ENCODE data around the gene TANGO6.
"Not testable (repeated sequence)": the region's sequence is repeated elsewhere in the genome, so short reads cannot be mapped to it uniquely, and the experiment has no call there.

TANGO6 gene

DNA sequence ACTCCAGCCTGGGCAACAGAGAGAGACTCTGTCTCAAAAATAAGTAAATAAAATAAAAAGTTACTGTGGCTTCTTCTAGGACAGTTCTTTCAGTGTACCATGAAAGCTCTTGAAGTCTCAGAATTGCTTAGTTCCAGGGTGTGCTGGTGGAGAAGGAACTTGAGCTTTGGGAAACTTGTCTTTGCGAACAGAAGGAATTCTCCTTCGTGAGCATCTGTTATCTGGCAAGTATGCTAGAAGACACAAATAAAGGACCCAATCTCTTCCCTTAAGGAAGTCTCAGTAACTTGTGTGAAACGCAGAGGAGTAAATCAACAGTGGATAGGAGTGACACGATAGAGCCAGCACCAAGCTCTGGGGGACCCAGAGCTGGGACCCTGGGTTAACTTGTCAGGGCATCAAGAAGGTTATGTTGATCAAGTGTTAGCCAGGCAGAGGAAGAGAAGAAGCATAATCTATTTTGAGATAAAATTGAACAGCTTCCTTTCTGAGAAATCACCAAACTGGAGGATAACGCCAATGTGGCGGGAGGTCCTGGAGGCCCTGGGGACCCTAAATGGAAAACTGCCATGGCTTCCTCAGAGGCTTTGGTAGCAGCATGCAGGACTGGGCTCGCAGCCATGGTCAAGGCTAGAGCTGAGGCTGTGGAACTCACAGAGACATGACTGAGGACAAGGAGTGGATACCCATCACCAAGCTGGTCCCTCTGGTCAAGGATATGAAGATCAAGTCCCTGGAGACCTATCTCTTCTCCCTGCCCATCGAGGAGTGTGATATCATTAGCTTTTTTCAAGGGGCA lies 190.0 kb downstream of the TANGO6 start:
- H3K4me1 ChIP-seq (ENCODE audit: insufficient read depth, low read length): no peaks in the 10 kb centered on the region
- H3K36me3 ChIP-seq (ENCODE audit: insufficient read depth, low read length): no peaks in the 10 kb centered on the region
- H3K9me3 ChIP-seq (ENCODE audit: low read length): no peaks in the 10 kb centered on the region
- H3K27me3 ChIP-seq (ENCODE audit: insufficient read depth, low read length): no peaks in the 10 kb centered on the region
- H3K4me3 ChIP-seq (ENCODE audit: low read length): no peak overlapping the region
- no peak overlapping the region for H2AFZ ChIP-seq (ENCODE audit: low read depth, low read length)

DNA sequence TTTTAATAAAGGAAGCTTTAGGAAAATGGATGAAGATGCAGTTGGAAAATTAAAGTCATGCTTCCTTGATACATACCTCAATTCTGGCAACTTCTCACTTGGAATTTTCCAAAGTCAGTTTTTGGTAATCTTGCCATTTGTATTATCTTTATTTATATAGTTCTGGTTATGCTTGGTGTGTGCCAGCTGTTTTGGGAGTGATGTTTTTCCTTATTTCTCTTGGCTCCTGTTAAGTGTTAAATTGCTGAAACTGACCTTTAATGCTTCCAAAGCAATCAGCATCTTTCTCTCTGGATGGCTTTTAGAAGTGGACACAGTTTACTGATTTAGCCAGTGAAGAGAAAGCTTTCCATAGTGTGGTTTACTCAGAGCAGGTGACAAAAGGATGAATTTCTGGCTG lies 192.0 kb downstream of the TANGO6 start:
- H3K4me1 ChIP-seq (ENCODE audit: insufficient read depth, low read length): no peaks in the 10 kb centered on the region
- no peaks in the 10 kb centered on the region for H3K36me3 ChIP-seq (ENCODE audit: insufficient read depth, low read length)
- H3K4me3 ChIP-seq (ENCODE audit: low read length): no peak overlapping the region
- no peaks in the 10 kb centered on the region for H3K27me3 ChIP-seq (ENCODE audit: insufficient read depth, low read length)
- H2AFZ ChIP-seq (ENCODE audit: low read depth, low read length): no peak overlapping the region
- H3K9me3 ChIP-seq (ENCODE audit: low read length): no peaks in the 10 kb centered on the region

DNA sequence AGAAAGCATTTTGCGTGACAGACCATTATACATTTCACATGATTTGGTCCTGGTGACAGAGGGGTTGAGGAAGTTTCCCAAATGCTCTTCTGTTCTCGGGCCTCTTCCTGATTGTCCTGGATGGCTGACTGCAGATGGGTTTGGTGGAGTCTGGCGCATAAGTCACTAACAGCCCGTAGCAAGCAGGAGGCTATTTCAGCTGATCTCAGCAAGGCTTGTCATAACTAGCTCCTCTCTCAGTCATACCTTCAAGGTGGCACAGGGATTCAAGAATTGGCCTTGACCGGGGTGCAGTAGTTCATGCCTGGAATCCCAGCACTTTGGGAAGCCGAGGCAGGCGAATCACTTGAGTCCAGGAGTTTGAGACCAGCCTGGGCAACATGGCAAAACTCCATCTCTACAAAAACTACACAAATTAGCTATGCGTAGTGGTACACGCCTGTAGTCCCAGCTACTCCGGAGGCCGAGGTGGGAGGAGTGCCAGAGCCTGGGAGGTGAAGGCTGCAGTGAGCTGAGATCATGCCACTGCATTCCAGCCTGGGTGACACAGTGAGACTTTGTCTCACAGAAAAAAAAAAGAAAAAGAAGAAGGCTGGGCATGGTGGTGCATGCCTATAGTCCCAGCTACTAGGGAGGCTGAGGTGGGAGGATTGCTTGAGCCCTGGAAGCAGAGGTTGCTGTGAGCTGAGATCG lies 193.2 kb downstream of the TANGO6 start:
- no peaks in the 10 kb centered on the region for H3K27me3 ChIP-seq (ENCODE audit: insufficient read depth, low read length)
- peaks cover 3% of the 10 kb centered on the region for H3K36me3 ChIP-seq (ENCODE audit: insufficient read depth, low read length)
- H3K4me3 ChIP-seq (ENCODE audit: low read length): no peak overlapping the region
- H3K9me3 ChIP-seq (ENCODE audit: low read length): peaks cover 2% of the 10 kb centered on the region
- no peak overlapping the region for H2AFZ ChIP-seq (ENCODE audit: low read depth, low read length)
- no peaks in the 10 kb centered on the region for H3K4me1 ChIP-seq (ENCODE audit: insufficient read depth, low read length)

DNA sequence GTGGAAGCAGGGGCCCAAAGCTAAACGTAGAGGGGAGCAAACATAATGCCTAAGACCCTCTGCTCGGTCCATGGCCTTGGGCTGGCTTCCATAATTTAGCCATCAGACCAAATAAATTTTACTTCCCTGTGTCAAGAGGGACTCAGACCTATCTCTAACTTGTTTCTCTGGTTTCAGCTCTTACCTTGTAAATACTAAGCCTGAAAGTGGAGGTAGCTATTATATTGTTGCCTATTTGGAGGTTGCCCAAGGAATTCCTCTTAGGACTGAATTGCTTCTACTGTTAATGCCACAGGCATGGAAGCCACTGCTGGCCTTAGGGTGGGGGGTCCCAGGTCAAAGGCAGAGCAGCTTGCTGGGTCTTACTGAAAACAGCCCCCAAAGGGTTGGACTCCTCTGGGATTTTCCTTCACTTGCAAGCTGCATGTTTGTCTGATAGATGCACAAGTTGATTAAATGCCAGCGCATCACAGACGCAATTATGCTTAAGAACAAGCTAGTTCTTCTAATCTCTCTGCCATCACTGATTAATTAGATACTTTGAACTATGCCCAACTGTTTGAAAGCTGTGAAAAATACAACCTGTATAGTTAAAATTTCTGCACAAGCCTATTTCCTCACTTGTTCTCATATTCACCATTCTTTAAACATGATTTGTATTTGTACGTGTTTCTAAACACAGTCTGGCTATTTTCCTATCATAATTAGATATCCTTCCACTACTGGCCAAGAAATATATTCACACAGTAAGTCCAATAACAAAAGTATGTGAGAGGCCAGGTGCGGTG lies 194.2 kb downstream of the TANGO6 start:
- no peaks in the 10 kb centered on the region for H3K27me3 ChIP-seq (ENCODE audit: insufficient read depth, low read length)
- no peak overlapping the region for H3K4me3 ChIP-seq (ENCODE audit: low read length)
- H2AFZ ChIP-seq (ENCODE audit: low read depth, low read length): no peak overlapping the region
- H3K36me3 ChIP-seq (ENCODE audit: insufficient read depth, low read length): peaks cover 5% of the 10 kb centered on the region
- no peaks in the 10 kb centered on the region for H3K4me1 ChIP-seq (ENCODE audit: insufficient read depth, low read length)
- H3K9me3 ChIP-seq (ENCODE audit: low read length): peaks cover 8% of the 10 kb centered on the region

DNA sequence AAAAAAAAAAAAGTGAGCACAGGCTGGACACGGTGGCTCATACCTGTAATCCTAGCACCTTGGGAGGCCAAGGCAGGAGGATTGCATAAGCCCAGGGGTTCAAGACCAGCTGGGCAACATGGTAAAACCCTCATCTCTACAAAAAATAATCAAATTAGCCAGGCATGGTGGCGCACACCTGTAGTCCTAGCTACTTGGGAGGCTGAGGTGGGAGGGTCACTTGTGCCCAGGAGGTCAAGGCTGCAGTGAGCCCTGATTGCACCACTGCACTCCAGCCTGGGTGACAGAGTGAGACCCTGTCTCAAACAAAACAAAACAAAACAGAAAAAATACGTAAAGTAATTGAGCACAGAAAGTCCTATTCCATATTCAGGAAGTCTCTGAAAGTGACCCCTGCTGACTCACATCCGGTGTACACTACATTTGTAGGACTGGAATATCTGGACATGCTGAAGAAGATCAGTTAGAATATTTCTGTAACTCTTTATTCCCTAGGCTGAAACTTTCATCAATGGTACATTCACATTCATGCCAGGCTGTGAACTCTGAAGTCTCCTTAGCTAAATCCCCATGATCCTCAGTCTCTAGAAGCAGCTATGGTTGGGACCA lies 196.1 kb downstream of the TANGO6 start:
- Histone ChIP-seq H3K27me3 (ENCODE audit: insufficient read depth, low read length) (no peaks in the 10 kb centered on the region), H3K4me1 (ENCODE audit: insufficient read depth, low read length) (no peaks in the 10 kb centered on the region), H3K9me3 (ENCODE audit: low read length) (peaks cover 8% of the 10 kb centered on the region), H2AFZ (ENCODE audit: low read depth, low read length) (no peak overlapping the region), H3K4me3 (ENCODE audit: low read length) (no peak overlapping the region), H3K36me3 (ENCODE audit: insufficient read depth, low read length) (peaks cover 5% of the 10 kb centered on the region)

DNA sequence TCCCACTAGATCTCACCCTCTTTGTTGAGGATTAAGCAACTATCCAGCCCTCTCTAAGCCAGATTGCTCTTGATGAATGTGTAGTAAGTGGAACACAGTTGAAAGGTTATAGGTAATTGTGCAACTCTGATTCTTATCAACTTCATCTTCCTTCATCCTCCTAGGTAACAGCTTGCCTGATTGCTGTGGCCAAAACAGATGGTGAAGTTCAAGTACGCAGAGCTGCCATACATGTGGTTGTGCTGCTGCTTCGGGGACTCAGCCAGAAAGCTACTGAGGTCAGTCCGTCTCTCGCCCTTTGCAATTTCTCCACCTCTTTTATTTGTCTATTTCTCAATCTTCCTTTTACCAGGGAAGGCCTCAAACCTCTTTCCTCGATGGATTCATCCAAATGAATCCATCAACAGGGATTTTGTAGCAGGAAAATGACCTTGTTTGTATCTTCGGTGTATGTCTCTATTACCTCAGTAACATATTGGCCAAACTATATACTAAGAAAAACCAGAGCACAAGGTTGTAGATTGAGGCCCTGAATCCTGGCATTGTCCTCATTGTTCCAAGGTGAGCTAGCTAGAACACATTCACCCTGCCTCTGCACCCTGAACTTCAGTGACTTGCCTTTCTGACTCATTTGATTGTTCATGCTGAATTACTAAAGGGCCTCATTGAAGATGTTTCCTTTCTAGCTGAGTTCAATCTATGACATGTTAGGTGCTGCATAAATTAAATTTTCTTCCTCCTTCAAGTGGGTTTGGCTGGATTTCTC lies 197.0 kb downstream of the TANGO6 start:
- Histone ChIP-seq H3K4me3 (ENCODE audit: low read length) (no peak overlapping the region), H3K36me3 (ENCODE audit: insufficient read depth, low read length) (peaks cover 5% of the 10 kb centered on the region), H3K4me1 (ENCODE audit: insufficient read depth, low read length) (no peaks in the 10 kb centered on the region), H3K27me3 (ENCODE audit: insufficient read depth, low read length) (no peaks in the 10 kb centered on the region), H2AFZ (ENCODE audit: low read depth, low read length) (no peak overlapping the region), H3K9me3 (ENCODE audit: low read length) (peaks cover 8% of the 10 kb centered on the region)

DNA sequence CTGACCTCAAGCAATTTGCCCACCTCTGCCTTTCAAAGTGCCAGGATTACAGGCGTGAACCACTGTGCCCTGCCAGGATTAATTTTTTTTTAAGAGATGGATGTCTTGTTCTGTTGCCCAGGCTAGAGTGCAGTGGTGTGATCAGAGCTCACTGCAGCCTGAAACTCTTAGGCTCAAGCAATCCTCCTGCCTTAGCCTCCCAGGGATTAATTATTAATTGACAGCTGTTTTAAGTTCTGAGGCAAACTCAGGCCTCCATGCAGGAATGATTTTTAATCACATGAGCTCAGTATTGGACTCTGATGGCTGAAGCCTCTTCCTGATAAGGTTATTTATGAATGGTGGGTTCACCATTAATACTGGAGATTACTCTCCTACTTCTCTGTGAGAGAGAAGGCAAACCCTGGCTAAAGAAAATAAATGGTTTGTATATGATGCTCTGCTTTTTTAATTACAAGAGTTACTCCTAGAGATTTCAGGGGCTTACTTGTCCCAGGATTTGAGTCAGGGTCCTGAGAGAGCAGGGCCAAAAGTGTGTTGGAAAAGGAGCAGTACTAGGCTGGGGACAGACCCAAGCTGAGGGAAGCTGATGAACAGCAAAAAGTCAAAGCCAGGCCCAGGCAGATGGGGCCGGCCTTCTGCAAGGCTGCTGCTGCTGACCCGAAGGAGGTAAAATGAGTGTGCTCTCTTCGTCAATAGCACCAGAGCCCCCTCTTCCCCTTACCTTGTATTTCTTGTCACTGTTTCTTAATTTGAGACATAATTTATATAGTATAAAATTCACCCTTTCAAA lies 205.2 kb downstream of the TANGO6 start:
- H3K9me3 ChIP-seq (ENCODE audit: low read length): no peaks in the 10 kb centered on the region
- H3K36me3 ChIP-seq (ENCODE audit: insufficient read depth, low read length): no peaks in the 10 kb centered on the region
- no peak overlapping the region for H2AFZ ChIP-seq (ENCODE audit: low read depth, low read length)
- H3K27me3 ChIP-seq (ENCODE audit: insufficient read depth, low read length): no peaks in the 10 kb centered on the region
- no peaks in the 10 kb centered on the region for H3K4me1 ChIP-seq (ENCODE audit: insufficient read depth, low read length)
- no peak overlapping the region for H3K4me3 ChIP-seq (ENCODE audit: low read length)

DNA sequence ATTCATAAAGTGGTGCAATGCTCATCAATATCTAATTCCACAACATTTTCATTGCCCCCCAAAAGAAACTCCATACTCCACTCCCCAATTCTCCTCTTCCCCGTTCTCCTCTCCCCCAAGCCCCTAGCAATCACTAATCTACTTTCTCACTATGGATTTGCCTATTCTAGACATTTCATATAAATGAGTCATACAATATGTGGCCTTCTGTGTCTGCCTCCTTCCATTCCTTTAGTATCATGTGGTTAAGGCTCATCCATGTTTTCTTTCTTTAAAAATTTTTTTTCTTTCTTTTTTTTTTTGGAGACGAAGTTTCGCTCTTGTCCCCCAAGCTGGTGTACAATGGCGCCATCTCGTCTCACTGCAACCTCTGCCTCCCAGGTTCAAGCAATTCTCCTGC lies 205.8 kb downstream of the TANGO6 start:
- no peak overlapping the region for H2AFZ ChIP-seq (ENCODE audit: low read depth, low read length)
- no peak overlapping the region for H3K4me3 ChIP-seq (ENCODE audit: low read length)
- no peaks in the 10 kb centered on the region for H3K27me3 ChIP-seq (ENCODE audit: insufficient read depth, low read length)
- H3K36me3 ChIP-seq (ENCODE audit: insufficient read depth, low read length): no peaks in the 10 kb centered on the region
- no peaks in the 10 kb centered on the region for H3K9me3 ChIP-seq (ENCODE audit: low read length)
- H3K4me1 ChIP-seq (ENCODE audit: insufficient read depth, low read length): no peaks in the 10 kb centered on the region

DNA sequence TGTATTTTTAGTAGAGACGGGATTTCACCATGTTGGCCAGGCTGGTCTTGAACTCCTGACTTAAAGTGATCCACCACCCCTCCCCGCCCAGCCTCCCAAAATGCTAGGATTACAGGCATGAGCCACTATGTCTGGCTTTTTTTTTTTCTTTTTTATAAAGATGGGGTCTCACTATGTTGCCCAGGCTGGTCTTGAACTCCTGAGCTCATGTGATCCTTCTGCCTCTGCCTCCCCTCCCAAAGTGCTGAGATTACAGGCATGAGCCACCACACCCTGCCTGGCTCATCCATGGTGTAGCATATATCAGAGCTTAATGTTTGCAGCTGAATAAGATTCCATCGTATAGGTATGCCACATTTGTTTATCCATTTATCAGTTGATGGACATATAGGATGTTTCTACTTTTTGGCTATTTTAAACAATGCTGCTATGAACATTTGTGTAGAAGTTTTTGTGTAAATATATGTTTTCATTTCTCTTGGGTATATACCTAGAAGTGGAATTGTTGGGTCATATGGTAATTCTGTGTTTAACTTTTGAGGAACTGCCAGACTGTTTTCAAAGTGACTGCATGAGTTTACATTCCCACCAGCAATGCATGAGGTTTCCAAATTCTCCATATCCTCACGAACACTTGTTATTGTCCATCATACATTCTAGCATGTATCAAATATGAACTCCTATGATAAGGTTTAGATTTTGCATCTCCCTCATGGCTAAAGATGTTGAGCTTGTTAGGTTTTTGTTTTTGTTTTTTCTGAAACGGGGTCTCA lies 206.5 kb downstream of the TANGO6 start:
- H3K4me1 ChIP-seq (ENCODE audit: insufficient read depth, low read length): no peaks in the 10 kb centered on the region

DNA sequence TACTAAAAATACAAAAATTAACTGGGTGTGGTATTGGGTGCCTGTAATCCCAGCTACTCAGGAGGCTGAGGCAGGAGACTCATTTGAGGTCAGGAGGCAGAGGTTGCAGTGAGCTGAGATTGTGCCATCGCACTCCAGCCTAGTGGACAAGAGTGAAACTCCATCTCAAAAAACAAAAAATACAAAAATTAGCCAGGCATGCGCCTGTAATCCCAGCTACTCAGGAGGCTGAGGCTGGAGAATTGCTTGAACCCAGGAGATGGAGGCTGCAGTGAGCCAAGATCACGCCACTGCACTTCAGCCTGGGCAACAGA lies 208.1 kb downstream of the TANGO6 start:
- H3K9me3 ChIP-seq (ENCODE audit: low read length); H3K4me3 ChIP-seq (ENCODE audit: low read length); H2AFZ ChIP-seq (ENCODE audit: low read depth, low read length); H3K27me3 ChIP-seq (ENCODE audit: insufficient read depth, low read length); H3K36me3 ChIP-seq (ENCODE audit: insufficient read depth, low read length); H3K4me1 ChIP-seq (ENCODE audit: insufficient read depth, low read length): not testable (repeated sequence)

More for the DNA sequence above, 206.5 kb downstream of the TANGO6 start:
- no peaks in the 10 kb centered on the region for H3K27me3 ChIP-seq (ENCODE audit: insufficient read depth, low read length)
- H2AFZ ChIP-seq (ENCODE audit: low read depth, low read length): no peak overlapping the region
- H3K9me3 ChIP-seq (ENCODE audit: low read length): no peaks in the 10 kb centered on the region
- H3K36me3 ChIP-seq (ENCODE audit: insufficient read depth, low read length): no peaks in the 10 kb centered on the region
- H3K4me3 ChIP-seq (ENCODE audit: low read length): no peak overlapping the region

DNA sequence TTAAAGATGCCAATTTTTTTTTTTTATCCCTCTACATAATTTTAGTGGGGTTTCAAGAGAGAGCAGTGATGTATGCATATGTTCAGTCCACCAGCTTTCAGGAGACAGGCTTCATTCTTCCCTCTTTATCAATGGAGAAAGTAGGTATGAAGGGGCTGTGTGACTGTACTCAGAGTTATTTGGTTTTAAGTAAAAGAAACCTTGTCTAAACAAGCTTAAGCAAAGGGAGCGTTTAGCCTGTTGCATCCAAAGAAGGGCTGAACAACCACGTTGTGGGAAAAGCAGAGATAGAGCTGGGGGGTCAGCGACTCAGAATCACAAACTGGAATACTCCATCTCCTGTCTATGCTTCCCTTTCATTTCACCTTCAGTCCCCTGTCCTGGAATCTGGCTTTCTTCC lies 211.7 kb downstream of the TANGO6 start:
- H2AFZ ChIP-seq (ENCODE audit: low read depth, low read length): no peak overlapping the region
- no peaks in the 10 kb centered on the region for H3K27me3 ChIP-seq (ENCODE audit: insufficient read depth, low read length)
- H3K36me3 ChIP-seq (ENCODE audit: insufficient read depth, low read length): no peaks in the 10 kb centered on the region
- H3K4me1 ChIP-seq (ENCODE audit: insufficient read depth, low read length): no peaks in the 10 kb centered on the region
- no peak overlapping the region for H3K4me3 ChIP-seq (ENCODE audit: low read length)
- H3K9me3 ChIP-seq (ENCODE audit: low read length): no peaks in the 10 kb centered on the region
